Measurements from ENCODE around the gene CDH3.

CDH3 gene

GRCh38 chr16:68644715-68645493, at the start of gene CDH3:
CDH3 (plus strand) TSS chr16:68645310; CDS start chr16:68645380, 70 bp downstream.
- no peak for DNase-seq

- no peak for DNase-seq
Measured at GRCh38 chr16:68596266-68596665, 48.8 kb upstream of the CDH3 start.

GRCh38 chr16:68599586-68599985, 45.5 kb upstream of the CDH3 start:
- no peak for DNase-seq

- DNase-seq: no peak
Measured at GRCh38 chr16:68605746-68606145, 39.4 kb upstream of the CDH3 start.

- no peak for DNase-seq
Measured at GRCh38 chr16:68607443-68607842, 37.7 kb upstream of the CDH3 start.

GRCh38 chr16:68608330-68608729, 36.8 kb upstream of the CDH3 start:
- no peak for DNase-seq

GRCh38 chr16:68612996-68613395, 32.1 kb upstream of the CDH3 start:
- DNase-seq: no peak

GRCh38 chr16:68617734-68618133, 27.4 kb upstream of the CDH3 start:
- DNase-seq: no peak

GRCh38 chr16:68626557-68626956, 18.6 kb upstream of the CDH3 start:
- DNase-seq: no peak

- no peak for DNase-seq
Measured at GRCh38 chr16:68627951-68628425, 17.1 kb upstream of the CDH3 start.

- no peak for DNase-seq
Measured at GRCh38 chr16:68629351-68629910, 15.7 kb upstream of the CDH3 start.

GRCh38 chr16:68636064-68636560, 9.0 kb upstream of the CDH3 start:
- no peak for DNase-seq

- no peak for DNase-seq
Measured at GRCh38 chr16:68636818-68637217, 8.3 kb upstream of the CDH3 start.

GRCh38 chr16:68640972-68641371, 4.1 kb upstream of the CDH3 start:
- no peak for DNase-seq

GRCh38 chr16:68642047-68642435, 3.1 kb upstream of the CDH3 start:
- no peak for DNase-seq

GRCh38 chr16:68642436-68643101, 2.5 kb upstream of the CDH3 start:
- no peak for DNase-seq

- DNase-seq: no peak
Measured at GRCh38 chr16:68643227-68643626, 1.9 kb upstream of the CDH3 start.

GRCh38 chr16:68643847-68644246, 1.3 kb upstream of the CDH3 start:
- no peak for DNase-seq

- no peak for DNase-seq
Measured at GRCh38 chr16:68644296-68644695, 814 bp upstream of the CDH3 start.

- DNase-seq: no peak
Measured at GRCh38 chr16:68645494-68646388, 631 bp downstream of the CDH3 start.

GRCh38 chr16:68646953-68647659, 2.0 kb downstream of the CDH3 start:
- DNase-seq: no peak

- DNase-seq: no peak
Measured at GRCh38 chr16:68651136-68651535, 6.0 kb downstream of the CDH3 start.
